HG03039 (cell line): ENCODE results near the gene TTF1.
A peak's percentile ranks its signal among the peaks of the same experiment; 100 is the strongest.

ENCODE experiments used
- ATAC-seq: cut with Tn5 transposase; IDR thresholded peaks from one replicate; pipeline ENCODE4 v1.9.1; 2021; ENCODE audit warnings: mild to moderate bottlenecking, moderate library complexity; ENCODE audit not compliant: unreplicated experiment

TTF1 gene

DNA sequence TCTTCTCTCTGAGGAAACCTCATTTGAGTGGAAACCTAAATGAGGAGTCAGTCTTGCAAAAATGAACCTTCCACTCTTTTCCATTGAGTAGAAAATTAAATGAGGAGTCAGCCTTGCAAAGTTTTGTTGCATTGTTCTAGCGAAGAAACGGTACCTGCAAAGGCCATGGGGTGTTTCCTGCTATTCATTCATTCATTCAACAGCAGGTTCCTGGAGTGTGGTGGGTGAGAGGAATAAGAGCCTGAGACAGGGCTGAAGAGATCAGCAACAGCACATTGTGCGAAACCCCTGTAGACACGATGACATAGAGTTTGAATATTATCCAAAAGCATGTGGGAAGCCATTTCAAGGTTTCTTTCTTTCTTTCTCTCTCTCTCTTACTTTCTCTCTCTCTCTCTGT lies 37.2 kb downstream of the TTF1 start:
- no peak for ATAC-seq

DNA sequence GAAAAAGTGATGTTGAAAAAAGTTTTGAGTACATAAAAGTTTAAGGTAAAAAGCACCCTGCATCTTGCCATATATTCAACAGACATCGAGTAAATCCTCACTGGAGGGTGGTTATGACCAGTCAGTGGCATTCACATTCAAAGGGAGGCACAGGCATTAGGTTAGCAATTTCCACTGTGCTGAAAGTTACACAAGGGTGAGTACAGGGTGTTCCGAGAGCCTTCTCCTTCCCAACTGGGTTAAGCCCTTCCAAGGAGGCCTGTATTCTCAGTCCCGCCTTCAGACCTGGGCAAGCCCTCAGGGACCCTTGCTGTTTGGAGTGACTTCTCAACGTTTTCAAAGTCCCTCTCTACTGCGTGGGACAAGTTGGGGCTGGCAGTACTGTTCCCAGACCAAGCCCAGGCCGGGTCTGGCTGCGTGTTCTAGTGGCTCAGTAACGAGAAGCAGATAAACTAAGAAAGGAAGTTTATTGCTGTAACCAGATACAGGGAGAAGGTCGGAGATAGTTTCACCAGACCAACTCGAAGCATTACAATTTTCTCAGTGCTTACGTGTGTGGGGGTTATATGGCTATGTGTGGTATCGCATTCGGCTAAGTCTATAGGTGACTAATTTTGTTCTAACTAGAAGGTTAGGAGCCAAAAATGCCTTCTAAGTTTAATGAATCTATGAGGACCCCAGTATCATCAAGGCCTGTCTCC lies 38.9 kb downstream of the TTF1 start:
- ATAC-seq, result no peak

DNA sequence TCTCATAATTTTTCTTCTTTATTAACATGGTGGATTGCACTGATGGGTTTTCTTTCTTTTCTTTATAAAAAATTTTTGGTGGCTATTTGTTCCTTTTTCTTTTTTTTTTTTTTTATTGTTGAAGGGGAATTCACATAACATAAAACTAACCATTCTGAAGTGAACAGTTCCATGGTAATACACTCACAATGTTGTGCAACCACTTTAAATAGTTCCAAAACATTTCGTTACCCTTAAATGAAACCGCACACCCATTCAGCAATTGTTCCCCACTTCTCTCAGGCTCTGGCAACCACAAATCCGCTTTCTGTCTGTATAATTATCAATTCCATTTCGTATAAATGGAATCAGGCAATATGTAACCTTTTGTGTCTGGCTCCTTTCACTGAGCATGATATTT lies 40.2 kb downstream of the TTF1 start:
- ATAC-seq, result no peak

DNA sequence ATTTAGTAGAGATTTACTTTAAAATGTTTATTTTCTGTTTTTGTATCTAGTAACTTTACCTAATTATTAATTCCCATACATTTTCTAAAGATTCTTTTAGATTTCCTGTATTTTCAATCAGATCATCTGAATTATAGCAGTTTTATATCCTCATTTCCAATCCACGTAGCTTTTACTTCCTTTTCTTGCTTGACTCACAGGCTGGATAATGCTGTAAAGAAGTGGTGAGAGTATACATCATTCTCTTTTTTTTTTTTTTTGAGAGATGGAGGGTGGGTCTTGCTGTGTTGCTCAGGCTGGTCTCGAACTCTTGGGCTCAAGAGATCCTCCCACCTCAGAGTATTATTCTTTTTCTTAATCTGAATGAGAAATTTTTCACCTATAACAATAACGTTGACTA lies 40.7 kb downstream of the TTF1 start:
- no peak for ATAC-seq

DNA sequence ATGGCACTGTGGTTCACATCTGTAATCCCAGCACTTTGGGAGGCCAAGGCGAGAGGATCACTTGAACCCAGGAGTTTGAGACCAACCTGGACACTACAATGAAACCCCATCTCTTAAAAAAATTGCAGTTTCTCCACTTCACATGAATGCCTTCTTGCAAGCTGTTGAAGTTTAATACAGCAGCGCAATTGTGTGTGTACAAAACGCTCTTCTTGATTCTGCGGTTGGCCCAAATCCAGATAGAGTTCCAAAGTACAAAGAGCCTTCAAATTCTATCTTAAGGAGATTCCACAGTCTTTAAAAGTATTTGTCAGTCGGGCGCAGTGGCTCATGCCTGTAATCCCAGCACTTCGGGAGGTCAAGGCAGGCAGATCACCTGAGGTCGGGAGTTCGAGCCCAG lies 42.6 kb downstream of the TTF1 start:
- ATAC-seq, result no peak

DNA sequence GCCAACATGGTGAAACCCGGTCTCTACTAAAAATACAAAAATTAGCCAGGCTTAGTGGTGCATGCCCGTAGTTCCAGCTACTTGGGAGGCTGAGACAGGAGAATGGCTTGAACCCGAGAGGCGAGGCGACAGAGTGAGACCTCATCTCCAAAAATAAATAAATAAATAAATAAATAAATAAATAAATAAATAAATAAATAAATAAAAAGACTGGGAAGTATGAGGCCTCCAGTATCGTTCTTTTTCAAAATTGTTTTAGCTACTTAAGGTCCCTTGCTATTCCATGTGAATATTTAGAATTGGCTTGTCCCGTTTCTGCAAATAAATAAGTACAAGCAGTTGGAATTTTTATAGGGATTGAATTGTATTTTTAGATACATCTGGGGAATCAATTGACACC lies 48.9 kb downstream of the TTF1 start:
- ATAC-seq, result no peak

DNA sequence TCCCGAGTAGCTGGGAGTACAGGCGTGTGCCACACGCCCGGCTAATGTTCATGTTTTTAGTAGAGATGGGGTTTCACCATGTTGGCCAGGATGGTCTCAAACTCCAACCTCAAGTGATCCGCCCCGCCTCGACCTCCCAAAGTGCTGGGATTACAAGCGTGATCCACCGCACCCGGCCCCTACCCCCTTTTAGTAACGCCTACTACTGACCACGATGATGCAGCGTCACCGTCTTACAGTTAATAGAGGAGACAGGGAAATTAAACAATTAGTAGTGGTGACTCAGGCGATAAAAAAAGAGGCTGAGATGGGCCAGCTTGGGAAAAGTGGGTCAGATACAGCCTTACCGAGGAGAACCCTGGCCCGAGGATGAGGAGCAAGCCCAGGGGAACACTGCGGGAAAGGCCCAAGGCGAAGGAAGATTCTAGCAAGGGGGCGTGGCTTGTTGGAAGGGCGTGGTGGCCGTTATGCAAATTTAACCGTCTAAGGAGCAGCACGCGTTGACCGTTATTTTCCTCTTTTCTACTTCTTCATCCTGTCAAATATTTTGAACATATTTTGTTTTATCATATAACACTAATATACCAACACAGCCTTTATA lies 50.2 kb downstream of the TTF1 start:
- no peak for ATAC-seq

DNA sequence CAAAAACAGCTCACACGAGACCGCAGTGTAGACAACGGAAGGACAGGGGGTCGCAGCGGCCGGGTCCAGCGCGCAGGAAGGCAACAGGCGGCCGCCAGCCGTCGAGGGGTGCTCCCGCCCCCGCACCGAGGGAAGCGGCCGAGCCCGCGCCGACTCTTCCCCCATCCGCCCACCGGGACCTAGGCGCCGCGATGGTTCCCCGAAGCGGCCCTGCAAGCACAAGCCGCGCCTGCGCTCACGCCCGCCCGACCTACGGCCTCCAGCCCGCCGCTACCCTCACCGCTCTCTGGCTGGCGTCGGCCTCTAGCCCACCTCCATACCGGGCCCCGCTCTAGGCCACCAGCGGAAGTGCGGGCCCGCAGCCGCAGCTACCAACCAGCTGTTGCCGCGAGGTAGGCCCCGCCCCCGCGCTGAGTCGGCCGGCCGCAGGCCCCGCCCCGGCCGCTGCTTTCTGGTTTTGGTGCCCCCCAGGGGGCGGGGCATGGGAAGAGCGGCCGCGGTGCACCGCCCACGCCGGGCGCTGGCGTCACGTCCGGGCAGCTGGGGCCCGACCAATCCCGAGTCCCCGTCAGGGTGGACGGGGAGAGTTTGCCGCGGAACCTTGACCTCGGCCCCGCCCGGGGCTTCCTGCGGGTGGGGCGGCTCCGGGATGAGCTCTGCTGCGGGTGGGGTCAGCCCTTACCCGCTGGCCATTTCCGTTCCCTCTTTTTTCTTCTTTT lies 51.8 kb downstream of the TTF1 start, which contains the start of gene SETX:
Gene SETX (minus strand): TSS at position 350 of the 719 bp plus-strand sequence. CDS start 5,558 bp downstream, outside the sequence.
- peak; percentile 87 for ATAC-seq

DNA sequence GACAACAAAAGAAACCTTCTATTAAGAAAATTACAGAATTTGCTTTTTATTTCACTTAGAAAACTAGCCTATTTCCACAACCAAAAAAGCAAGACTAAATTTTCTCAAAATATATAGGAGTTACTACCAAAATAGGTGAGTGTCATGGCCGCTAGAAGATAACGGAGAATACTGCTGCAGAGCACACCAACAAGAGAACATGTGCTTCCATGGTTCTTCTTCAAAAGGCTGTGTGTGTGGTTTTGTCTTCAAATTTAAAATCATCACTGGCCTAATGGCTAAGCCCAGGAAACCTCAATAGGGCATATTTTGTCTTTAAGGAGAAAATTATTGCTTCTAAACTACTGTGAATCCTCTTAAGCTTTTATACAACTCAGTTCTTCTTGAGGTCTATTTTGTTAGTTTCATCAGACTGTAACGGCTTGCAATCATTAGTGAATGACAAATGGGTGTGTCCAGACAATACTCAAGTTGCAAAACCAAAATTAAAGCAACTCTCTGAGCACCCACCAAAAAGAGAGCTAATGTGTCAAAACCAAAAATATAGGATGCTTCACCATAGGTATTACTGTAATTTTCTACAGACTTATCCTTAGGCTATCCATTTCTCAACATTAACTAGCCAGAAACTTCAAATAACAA lies 55.1 kb downstream of the TTF1 start:
- ATAC-seq, result no peak

DNA sequence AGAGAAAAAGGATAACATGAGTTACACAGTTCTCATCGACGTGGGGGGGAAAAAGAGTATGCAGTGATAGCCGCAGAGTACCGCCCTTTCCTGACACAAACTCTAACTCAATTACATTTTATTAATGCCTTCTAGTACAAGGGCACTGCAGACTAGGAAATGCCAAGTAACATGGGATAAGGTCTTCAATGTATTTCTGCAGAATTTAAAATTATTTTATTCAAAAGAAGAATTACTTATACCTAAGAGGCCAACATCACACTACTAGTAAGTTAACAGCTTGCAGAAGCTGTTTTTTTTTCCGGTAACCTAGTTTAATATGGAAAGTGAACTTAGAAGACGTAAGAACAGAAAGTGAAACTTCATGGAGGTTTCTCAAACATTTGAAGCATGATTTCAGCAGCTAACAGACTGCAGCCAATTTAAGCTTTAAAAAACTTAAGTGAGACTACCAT lies 55.8 kb downstream of the TTF1 start:
- ATAC-seq, result no peak

DNA sequence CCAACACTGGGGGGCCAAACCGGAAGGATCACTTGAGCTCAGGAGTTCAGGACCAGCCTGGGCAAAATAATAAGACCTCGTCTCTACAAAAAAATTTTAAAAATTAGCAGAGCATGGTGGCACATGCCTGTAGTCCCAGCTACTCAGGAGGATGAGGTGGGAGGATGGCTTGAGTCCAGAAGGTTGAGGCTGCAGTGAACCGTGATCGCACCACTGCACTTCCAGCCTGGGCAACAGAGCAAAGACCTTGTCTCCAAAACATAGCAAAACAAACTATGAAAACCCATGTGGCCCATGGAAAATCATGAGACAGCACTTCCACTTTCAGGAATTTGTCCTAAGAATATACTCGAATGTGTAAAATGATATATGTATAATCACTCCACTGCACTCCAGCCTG lies 58.0 kb downstream of the TTF1 start:
- no peak for ATAC-seq

DNA sequence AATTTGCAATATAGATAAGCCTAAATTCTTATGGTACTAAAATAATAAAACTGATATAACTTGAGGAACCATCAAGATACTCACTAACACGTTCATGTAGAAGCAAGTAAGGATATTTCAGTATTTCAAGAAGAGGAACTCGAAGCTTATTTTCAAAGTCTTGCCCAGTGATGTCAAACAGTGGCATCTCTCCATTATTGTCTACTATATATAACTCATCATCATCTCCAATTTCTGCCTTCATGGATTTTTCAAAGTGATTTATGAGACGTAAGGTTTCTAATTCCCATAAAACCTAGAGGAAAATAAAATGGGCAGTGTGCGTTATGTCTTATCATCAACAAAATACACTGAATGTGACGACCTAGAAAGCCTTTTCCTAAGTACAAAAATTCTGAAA lies 60.5 kb downstream of the TTF1 start:
- ATAC-seq, result no peak

DNA sequence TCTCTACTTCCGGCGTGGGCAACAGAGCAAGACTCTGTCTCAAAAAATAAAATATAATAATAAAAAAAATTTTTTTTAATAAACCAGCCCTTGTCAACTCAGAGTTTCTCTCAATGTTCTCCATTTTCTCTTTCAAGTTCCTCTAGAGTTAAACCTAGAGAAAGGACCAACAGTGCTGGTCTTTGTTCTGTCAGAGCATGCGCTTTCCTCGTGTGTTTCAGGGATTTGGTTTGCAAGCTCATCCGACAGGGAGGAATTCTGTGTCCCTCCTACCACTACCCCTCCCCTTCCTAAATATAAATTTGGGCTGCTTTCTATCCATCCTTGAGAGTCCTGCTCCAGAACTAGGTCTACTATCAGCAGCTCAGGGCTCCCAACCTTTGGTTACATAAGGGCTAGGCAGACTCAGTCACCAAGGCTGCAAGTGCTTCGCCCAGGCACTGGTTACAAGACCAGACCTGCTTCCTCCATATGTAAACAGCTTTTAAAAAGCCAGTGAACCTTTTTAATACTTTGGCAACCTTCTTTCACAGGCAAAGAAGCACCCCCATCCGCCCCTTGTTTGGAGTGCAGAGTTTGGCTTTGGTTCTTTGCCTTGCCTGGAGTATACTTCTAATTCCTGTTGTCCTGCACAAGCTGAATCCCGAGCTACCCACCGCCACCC lies 65.3 kb downstream of the TTF1 start:
- no peak for ATAC-seq

DNA sequence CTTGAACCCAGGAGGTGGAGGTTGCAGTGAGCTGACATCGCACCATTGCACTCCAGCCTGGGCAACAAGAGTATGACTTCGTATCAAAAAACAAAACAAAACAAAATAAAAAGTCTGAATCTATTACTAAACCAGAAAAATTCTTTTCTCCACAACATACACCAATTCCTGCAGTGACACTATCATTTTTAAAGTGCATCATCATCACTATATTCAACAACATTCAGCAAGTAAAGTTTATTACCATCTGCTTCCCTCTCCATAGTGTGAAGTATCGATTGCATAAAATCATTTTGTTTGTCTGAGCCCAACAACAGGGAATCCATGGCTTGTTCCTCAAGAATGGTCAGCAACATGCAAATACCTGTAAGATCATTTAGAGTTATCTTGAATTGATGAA lies 72.3 kb downstream of the TTF1 start:
- ATAC-seq, result no peak

DNA sequence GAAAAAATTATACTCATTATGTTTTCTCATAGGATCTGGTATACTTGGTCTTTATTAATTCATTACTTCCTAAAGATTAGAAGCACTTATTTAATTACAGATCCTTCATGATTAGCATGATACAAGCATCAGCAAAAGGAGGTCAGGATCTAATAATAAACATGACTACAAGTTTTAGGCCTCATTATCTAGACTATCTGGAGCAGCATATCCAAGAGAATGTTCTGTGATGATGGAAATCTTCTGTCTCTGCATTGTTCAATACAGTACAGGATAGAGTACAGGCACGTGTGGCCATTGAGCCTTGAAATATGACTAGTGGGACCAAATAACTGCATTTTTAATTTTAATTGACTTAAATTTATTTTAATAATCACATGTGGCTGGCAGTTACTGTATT lies 73.1 kb downstream of the TTF1 start:
- ATAC-seq, result no peak

DNA sequence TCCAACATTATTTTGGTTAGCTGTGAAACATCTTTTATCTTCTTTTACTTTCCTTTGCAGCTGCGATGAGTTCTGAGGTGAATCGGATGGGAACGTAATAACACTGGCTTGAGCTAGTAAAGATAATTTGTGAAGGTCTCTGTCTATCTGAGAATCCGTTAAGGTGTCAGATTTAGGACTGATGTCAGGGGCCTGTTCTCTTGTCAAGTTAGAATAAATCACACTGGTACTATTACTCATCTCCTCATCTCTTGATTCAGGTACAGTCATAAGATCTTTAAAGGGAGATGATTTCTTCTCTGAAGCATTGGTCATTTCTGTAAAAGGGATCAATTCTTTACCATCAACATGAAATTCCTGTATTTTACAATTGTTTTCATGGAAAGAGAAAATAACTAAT lies 78.1 kb downstream of the TTF1 start:
- ATAC-seq, result no peak

DNA sequence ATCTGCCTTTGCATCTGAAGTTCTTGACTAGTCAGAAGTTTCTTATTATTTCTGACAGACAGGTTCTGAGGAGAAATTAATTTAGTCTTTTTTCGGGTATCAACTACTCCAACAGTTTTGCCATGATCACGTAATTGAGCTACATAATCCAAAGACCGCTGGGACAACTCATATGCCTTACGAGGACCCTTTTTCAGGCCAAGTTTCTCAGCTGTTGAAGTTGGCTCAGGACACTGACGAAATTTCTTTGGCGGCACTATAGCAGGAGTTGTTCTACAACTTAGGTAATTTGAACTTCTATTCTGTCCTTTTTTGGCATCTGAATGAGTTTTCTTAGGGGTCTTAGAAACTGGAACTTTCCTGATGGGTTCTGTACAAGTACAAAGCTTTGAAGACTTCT lies 79.1 kb downstream of the TTF1 start:
- no peak for ATAC-seq
